Natural killer cell treated with Interleukin-12 subunit alpha and Interleukin-12 subunit beta and Interleukin-15 and Interleukin-18, amount 100 ng/mL, for 72 hours (primary cell): ENCODE results near the gene FNDC3B. TPM values are rescaled to one million over a fixed set of nuclear protein-coding genes. Genes with fewer than 3 reads are reported as not detected.
"Not testable (repeated sequence)": the region's sequence is repeated elsewhere in the genome, so short reads cannot be mapped to it uniquely, and the experiment has no call there.

Experiments
- ATAC-seq, 2 donors: fragments of 150-1000 bp; cut with Tn5 transposase in 1 of 2; sonication (Bioruptor Pico), chemical (Tn5 transposase) in 1 of 2; 2 replicates each; pipeline ENCODE4 v1.10.0; 2021
- DNase-seq: peaks from one replicate; pipeline ENCODE4 v3.0.0; 2022; ENCODE audit warnings: low spot score
- H3K27ac Mint-ChIP-seq, 2 donors: 1 replicate in 1 of 2; 2 replicates in 1 of 2; pipeline ENCODE4 v1.8.0; 2022; ENCODE audit warnings: mixed read lengths in 2 of 2, mild to moderate bottlenecking in 1 of 2, moderate library complexity in 1 of 2
- H3K27me3 Mint-ChIP-seq, 2 donors: 1 replicate in 1 of 2; 2 replicates in 1 of 2; pipeline ENCODE4 v1.8.0; 2022; ENCODE audit warnings: mixed read lengths in 2 of 2
- H3K36me3 Mint-ChIP-seq: one replicate; pipeline ENCODE4 v1.8.0; 2022; ENCODE audit warnings: mixed read lengths
- H3K4me1 Mint-ChIP-seq, 2 donors: 1 replicate in 1 of 2; 2 replicates in 1 of 2; pipeline ENCODE4 v1.8.0; 2022; ENCODE audit warnings: low read depth in 2 of 2, mixed read lengths in 2 of 2, mild to moderate bottlenecking in 1 of 2
- H3K4me3 Mint-ChIP-seq: one replicate; pipeline ENCODE4 v1.8.0; 2022; ENCODE audit warnings: mixed read lengths
- H3K9me3 Mint-ChIP-seq: 2 replicates; pipeline ENCODE4 v1.8.0; 2022; ENCODE audit warnings: mixed read lengths
- total RNA-seq, 2 donors: library from RNA; stranded (reverse); gene quantifications; one replicate each; pipeline ENCODE4 v1.2.3, GENCODE V29; 2022

Gene FNDC3B
- total RNA-seq, 2 donors from 2014 or later = 149 to 217 TPM

- DNase-seq (peak; percentile 87), ATAC-seq (peak; percentile 79 to 83)
- peaks cover 12% of the 10 kb centered on the region for H3K36me3 Mint-ChIP-seq
- H3K4me3 Mint-ChIP-seq = peak overlapping the region; percentile 93
- H3K27me3 Mint-ChIP-seq = no peaks in the 10 kb centered on the region
- peak overlapping the region; percentile 87 to 98 for H3K27ac Mint-ChIP-seq
- no peaks in the 10 kb centered on the region for H3K9me3 Mint-ChIP-seq
- H3K4me1 Mint-ChIP-seq = peaks cover 53 to 65% of the 10 kb centered on the region in 2 donors
Measured at GRCh38 chr3:172040078-172040980, 951 bp downstream of the FNDC3B start.

- H3K9me3 Mint-ChIP-seq = no peaks in the 10 kb centered on the region
- peaks cover 51 to 64% of the 10 kb centered on the region in 2 donors for H3K4me1 Mint-ChIP-seq
- H3K4me3 Mint-ChIP-seq = peak overlapping the region; percentile 93
- peaks cover 12% of the 10 kb centered on the region for H3K36me3 Mint-ChIP-seq
- H3K27me3 Mint-ChIP-seq = no peaks in the 10 kb centered on the region
- peak overlapping the region; percentile 87 to 95 for H3K27ac Mint-ChIP-seq
- no peak for DNase-seq
- ATAC-seq = no peak
Measured at GRCh38 chr3:172040981-172041963, 1.9 kb downstream of the FNDC3B start.

- no peak for DNase-seq
- no peaks in the 10 kb centered on the region for H3K27me3 Mint-ChIP-seq
- ATAC-seq = no peak
- peaks cover 12% of the 10 kb centered on the region for H3K36me3 Mint-ChIP-seq
- H3K27ac Mint-ChIP-seq = peak overlapping the region; percentile 87 to 95
- peak overlapping the region; percentile 93 for H3K4me3 Mint-ChIP-seq
- H3K9me3 Mint-ChIP-seq = no peaks in the 10 kb centered on the region
- H3K4me1 Mint-ChIP-seq = peaks cover 50 to 63% of the 10 kb centered on the region in 2 donors
Measured at GRCh38 chr3:172042136-172042662, 2.8 kb downstream of the FNDC3B start.

GRCh38 chr3:172042663-172043179 lies 3.3 kb downstream of the FNDC3B start:
- H3K4me3 Mint-ChIP-seq = peak overlapping the region; percentile 93
- DNase-seq, H3K27me3 Mint-ChIP-seq, H3K9me3 Mint-ChIP-seq, ATAC-seq: not testable (repeated sequence)
- peaks cover 12% of the 10 kb centered on the region for H3K36me3 Mint-ChIP-seq
- H3K4me1 Mint-ChIP-seq = peaks cover 49 to 61% of the 10 kb centered on the region in 2 donors
- H3K27ac Mint-ChIP-seq = peak overlapping the region; percentile 87 to 95

- Mint-ChIP-seq H3K4me3 (peak overlapping the region; percentile 43), H3K27ac (peak overlapping the region; percentile 1 to 81), H3K27me3 (no peaks in the 10 kb centered on the region), H3K9me3 (no peaks in the 10 kb centered on the region), H3K4me1 (peaks cover 45 to 59% of the 10 kb centered on the region in 2 donors), H3K36me3 (peaks cover 12% of the 10 kb centered on the region)
- no peak for DNase-seq
- no peak for ATAC-seq
Measured at GRCh38 chr3:172043233-172043632, 3.9 kb downstream of the FNDC3B start.

- DNase-seq = no peak
- no peaks in the 10 kb centered on the region for H3K27me3 Mint-ChIP-seq
- no peak for ATAC-seq
- H3K4me1 Mint-ChIP-seq = peaks cover 46 to 60% of the 10 kb centered on the region in 2 donors
- peaks cover 16% of the 10 kb centered on the region for H3K36me3 Mint-ChIP-seq
- H3K9me3 Mint-ChIP-seq = no peaks in the 10 kb centered on the region
- peak overlapping the region; percentile 1 to 81 for H3K27ac Mint-ChIP-seq
- peak overlapping the region; percentile 43 for H3K4me3 Mint-ChIP-seq
Measured at GRCh38 chr3:172043766-172044165, 4.4 kb downstream of the FNDC3B start.

- ATAC-seq (no peak), DNase-seq (no peak)
- Mint-ChIP-seq H3K36me3 (peaks cover 18% of the 10 kb centered on the region), H3K27me3 (no peaks in the 10 kb centered on the region), H3K27ac (peak overlapping the region; percentile 1 to 81), H3K9me3 (no peaks in the 10 kb centered on the region), H3K4me3 (peak overlapping the region; percentile 20), H3K4me1 (peaks cover 51 to 66% of the 10 kb centered on the region in 2 donors)
Measured at GRCh38 chr3:172044833-172045585, 5.6 kb downstream of the FNDC3B start.

- peak; percentile 61 to 69 for ATAC-seq
- H3K4me3 Mint-ChIP-seq = peak overlapping the region; percentile 13
- no peak for DNase-seq
- no peaks in the 10 kb centered on the region for H3K9me3 Mint-ChIP-seq
- H3K27ac Mint-ChIP-seq = peak overlapping the region; percentile 52 to 81
- H3K4me1 Mint-ChIP-seq = peaks cover 50 to 63% of the 10 kb centered on the region in 2 donors
- H3K36me3 Mint-ChIP-seq = peaks cover 17% of the 10 kb centered on the region
- H3K27me3 Mint-ChIP-seq = no peaks in the 10 kb centered on the region
Measured at GRCh38 chr3:172046268-172046915, 7.0 kb downstream of the FNDC3B start.

- no peaks in the 10 kb centered on the region for H3K9me3 Mint-ChIP-seq
- H3K4me3 Mint-ChIP-seq = no peak overlapping the region
- peak overlapping the region in 1 of 2 donors; percentile 34 for H3K27ac Mint-ChIP-seq
- no peak for ATAC-seq
- H3K4me1 Mint-ChIP-seq = peaks cover 49 to 57% of the 10 kb centered on the region in 2 donors
- H3K36me3 Mint-ChIP-seq = peaks cover 21% of the 10 kb centered on the region
- H3K27me3 Mint-ChIP-seq = no peaks in the 10 kb centered on the region
- DNase-seq = no peak
Measured at GRCh38 chr3:172047567-172048115, 8.3 kb downstream of the FNDC3B start.

GRCh38 chr3:172048599-172048998 lies 9.2 kb downstream of the FNDC3B start:
- H3K36me3 Mint-ChIP-seq = peaks cover 22% of the 10 kb centered on the region
- H3K9me3 Mint-ChIP-seq = no peaks in the 10 kb centered on the region
- no peaks in the 10 kb centered on the region for H3K27me3 Mint-ChIP-seq
- H3K4me1 Mint-ChIP-seq = peaks cover 45 to 56% of the 10 kb centered on the region in 2 donors
- no peak overlapping the region for H3K4me3 Mint-ChIP-seq
- H3K27ac Mint-ChIP-seq = peak overlapping the region in 1 of 2 donors; percentile 19
- ATAC-seq = no peak
- no peak for DNase-seq

GRCh38 chr3:172051310-172051956 lies 12.1 kb downstream of the FNDC3B start:
- H3K27ac Mint-ChIP-seq = peak overlapping the region in 1 of 2 donors; percentile 48
- peaks cover 31% of the 10 kb centered on the region for H3K36me3 Mint-ChIP-seq
- no peaks in the 10 kb centered on the region for H3K27me3 Mint-ChIP-seq
- H3K4me3 Mint-ChIP-seq = no peak overlapping the region
- H3K9me3 Mint-ChIP-seq = no peaks in the 10 kb centered on the region
- ATAC-seq (no peak), DNase-seq (no peak)
- H3K4me1 Mint-ChIP-seq = peaks cover 48 to 56% of the 10 kb centered on the region in 2 donors
